GM12873 (cell line): ENCODE results near the gene IL36G.

Experiments used
- TF ChIP-seq, protein P1 (sequence below): IDR thresholded peaks from 2 replicates; pipeline ENCODE4 v1.5.1; 2012; ENCODE audit warnings: low read depth, mild to moderate bottlenecking, moderate library complexity, low read length, control low read depth; ENCODE audit not compliant: insufficient read depth; ENCODE audit errors: missing control alignments

IL36G gene

DNA sequence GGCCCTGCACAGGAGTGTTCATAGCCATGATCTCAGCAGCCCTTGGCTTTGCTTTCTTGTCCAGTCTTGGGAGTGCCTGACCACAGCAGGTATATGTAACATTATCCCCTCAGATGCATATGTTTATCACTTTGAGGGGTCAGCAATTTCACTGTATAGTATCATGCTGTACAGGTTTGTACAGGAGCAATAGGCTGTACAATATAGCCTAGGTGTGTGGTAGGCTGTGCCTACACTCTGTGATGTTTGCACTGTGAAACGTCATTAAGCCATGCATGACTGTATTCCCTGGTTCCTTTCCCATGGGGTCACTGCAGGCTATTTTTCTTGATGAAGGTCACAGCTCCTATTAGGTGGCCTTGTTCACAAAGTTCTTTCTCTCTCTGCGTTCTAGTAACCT is 4.7 kb upstream of the IL36G start:
- TF ChIP-seq, protein P1, sequence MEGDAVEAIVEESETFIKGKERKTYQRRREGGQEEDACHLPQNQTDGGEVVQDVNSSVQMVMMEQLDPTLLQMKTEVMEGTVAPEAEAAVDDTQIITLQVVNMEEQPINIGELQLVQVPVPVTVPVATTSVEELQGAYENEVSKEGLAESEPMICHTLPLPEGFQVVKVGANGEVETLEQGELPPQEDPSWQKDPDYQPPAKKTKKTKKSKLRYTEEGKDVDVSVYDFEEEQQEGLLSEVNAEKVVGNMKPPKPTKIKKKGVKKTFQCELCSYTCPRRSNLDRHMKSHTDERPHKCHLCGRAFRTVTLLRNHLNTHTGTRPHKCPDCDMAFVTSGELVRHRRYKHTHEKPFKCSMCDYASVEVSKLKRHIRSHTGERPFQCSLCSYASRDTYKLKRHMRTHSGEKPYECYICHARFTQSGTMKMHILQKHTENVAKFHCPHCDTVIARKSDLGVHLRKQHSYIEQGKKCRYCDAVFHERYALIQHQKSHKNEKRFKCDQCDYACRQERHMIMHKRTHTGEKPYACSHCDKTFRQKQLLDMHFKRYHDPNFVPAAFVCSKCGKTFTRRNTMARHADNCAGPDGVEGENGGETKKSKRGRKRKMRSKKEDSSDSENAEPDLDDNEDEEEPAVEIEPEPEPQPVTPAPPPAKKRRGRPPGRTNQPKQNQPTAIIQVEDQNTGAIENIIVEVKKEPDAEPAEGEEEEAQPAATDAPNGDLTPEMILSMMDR = no peak

DNA sequence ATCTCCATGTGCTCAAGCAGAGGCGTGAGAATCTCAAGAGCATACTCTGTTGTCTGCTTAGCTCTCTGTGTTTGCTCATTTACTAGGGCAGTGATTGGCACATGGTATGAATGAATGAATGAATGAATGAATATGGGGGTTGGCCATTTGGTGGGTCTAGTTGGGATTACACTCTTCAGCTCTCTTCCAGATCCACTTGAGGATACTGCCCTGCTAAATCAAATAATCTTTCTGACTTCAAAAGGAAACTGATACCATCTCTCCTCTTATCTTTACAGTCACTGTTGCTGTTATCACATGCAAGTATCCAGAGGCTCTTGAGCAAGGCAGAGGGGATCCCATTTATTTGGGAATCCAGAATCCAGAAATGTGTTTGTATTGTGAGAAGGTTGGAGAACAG is 1.9 kb downstream of the IL36G start:
- TF ChIP-seq, protein P1 = no peak

DNA sequence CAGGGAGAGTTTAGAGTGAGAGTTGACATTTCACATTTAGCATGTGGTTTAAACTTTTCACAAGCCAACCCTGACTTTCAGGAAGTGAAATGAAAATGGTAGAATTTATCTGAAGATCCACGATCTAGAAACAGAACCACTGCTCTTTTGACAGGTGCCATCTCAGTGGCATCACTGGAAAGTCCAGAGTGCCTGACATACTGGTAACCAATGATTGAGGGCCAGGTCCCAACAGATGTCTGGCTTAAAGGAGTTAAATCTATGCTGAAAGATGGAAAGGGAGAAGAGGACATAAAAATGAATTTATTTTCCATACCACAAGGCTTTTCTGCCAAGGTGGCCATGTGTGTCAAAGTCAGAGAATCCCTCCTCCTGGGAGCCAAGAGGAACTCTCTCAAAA is 2.7 kb downstream of the IL36G start:
- TF ChIP-seq, protein P1 = no peak

DNA sequence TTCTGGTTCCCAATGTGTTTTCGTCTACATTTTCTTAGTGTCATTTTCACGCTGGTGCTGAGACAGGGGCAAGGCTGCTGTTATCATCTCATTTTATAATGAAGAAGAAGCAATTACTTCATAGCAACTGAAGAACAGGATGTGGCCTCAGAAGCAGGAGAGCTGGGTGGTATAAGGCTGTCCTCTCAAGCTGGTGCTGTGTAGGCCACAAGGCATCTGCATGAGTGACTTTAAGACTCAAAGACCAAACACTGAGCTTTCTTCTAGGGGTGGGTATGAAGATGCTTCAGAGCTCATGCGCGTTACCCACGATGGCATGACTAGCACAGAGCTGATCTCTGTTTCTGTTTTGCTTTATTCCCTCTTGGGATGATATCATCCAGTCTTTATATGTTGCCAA is 7.3 kb downstream of the IL36G start:
- TF ChIP-seq, protein P1 = no peak

DNA sequence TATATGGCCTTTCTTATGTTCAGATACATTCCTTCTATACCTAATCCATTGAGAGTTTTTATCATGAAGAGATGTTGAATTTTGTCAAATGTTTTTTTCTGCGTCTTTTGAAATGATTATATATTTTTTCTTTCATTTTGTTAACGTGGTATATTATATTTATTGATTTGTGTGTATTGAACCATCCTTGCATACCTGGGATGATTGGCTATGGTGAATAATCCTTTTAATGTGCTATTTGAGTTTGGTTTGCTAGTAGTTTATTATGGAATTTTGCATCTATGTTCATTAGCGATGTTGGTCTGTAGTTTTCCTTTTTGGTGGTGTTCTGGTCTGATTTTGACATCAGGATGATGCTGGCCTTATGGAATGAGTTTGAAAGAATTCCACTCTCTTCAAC is 11.8 kb downstream of the IL36G start:
- TF ChIP-seq, protein P1 = no peak

DNA sequence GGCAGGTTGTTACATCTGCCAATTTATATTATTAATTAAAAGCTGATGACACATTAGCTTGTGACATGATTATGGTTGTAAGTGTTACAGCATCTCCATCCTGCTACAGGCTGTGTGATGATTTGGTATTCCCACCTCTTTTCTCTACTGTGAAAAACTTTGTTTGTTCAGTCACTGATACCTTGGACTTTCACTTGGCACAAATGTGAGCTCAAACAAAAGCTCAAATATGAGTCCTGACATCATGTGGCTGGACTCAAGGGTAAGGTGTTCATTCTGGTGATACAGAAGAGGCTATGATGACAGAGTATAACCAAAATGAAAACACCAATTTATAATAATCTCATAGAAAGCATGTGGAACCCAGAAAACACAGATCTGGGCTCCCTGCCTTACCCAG is 16.0 kb downstream of the IL36G start:
- TF ChIP-seq, protein P1 = no peak

DNA sequence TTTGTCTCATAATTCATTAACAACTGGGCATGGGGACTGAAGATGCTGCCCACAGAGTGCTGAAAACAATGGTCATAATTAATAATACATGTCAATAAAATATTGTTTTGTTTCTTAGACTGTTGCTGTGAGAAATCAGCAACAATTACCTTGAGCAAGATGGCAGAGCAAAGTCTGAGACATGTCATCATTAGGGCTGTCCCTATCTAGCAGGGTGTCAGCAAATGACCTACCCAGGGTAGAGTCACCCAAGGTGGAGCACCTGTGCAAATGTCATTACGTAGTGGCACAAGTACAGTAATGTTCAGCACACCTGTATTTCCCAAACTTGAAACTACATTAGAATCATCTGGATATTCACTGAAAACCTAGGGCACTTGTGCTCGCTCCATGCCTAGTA is 16.8 kb downstream of the IL36G start:
- TF ChIP-seq, protein P1 = no peak
